ENCODE data around the gene AFG3L2.
"Not testable (repeated sequence)": the region's sequence is repeated elsewhere in the genome, so short reads cannot be mapped to it uniquely, and the experiment has no call there.

Gene AFG3L2

DNA sequence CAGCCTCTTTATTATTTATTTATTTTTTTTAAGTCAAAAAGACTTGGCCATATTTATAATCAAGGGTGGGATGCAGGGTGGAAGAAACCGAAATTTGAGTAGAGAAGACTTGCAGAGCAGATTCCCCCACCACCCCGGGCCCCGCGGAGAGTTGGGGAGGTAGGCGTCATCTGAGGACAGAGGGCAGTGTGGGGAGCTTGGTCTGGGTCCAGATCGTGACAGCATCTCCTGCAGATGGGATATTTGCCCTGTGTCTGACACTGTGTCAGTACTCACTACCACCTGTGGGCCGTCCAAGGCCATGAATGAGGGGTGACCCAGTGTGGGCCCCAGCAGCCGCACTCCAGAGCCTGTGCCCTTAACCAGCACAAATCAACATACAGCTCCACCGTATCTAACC lies 20.2 kb upstream of the AFG3L2 start:
- no peak for DNase-seq (ENCODE audit: low read depth)

DNA sequence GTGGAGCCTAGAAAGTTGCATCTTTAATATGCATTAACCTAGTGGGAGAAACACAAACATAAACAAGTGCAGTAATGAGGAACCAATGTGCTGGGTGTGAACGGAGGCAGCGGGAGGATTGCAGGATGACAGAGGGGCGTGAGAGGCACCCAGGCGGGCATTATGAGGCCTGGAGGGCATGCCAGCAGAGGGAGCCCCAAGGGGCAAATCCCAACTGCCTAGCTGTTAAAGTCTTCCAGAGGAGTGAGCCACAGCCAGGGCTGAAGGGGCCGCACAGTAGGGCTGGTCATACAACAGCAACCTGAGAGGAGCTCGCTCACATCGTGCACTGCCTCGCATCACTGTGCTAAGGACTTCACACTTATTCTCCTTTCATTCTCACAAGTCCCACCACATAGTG lies 17.4 kb upstream of the AFG3L2 start:
- no peak for DNase-seq (ENCODE audit: low read depth)

- no peak for DNase-seq (ENCODE audit: low read depth)
These were observed 17.0 kb upstream of the AFG3L2 start for GRCh38 chr18:12393998-12394397.

GRCh38 chr18:12393510-12393909 lies 16.5 kb upstream of the AFG3L2 start:
- no peak for DNase-seq (ENCODE audit: low read depth)

GRCh38 chr18:12391487-12392165 lies 14.6 kb upstream of the AFG3L2 start:
- peak; percentile 26 for DNase-seq (ENCODE audit: low read depth)

DNA sequence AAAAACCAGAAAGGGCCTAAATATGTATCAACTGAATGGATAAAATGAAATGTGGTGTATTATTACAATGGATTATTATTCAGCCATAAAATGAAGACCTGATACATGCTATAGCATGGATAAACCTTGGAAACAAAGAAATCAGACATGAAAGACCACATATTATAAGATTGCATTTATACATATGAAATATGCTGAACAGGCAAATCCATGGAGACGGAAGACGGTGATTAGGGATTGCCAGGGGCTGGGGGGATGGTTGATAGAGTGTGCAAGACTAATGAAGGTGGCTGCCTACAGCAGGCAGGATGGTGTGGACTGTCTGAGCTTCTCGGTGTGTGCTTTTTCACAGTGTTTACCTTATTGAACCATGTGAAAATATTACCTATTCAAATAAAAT lies 11.4 kb upstream of the AFG3L2 start:
- no peak for DNase-seq (ENCODE audit: low read depth)

DNA sequence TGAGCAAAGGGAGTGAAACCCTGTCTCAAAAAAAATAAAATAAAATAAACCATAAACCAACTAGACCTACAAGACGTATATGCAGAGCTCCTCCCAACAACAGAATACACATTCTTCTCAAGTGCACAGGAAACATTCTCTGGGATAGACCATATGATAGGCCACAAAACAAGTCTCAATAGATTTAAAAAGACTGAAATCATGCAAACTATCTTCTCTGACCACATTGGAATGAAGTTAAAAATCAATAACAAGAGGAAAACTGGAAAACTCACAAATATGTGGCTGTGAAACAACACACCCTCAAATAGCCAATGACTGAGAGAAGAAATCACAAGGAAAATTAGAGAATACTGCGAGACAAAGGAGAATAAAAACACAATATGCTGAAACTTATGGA lies 7.2 kb upstream of the AFG3L2 start:
- no peak for DNase-seq (ENCODE audit: low read depth)

DNA sequence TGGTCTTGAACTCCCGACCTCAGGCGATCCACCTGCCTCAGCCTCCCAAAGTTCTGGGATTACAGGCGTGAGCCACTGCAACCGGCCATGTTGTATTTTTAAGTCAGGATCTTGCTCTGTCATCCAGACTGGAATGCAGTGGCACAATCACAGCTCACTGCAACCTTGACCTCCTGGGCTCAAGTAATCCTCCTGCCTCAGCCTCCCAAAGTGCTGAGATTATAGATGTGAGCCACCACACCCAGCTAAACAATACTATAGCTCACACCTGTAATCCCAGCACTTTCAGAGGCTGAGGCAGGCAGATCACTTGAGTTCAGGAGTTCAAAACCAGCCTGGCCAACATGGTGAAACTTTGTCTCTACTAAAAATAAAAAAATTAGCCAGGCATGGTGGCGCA lies 6.7 kb upstream of the AFG3L2 start:
- not testable (repeated sequence) for DNase-seq (ENCODE audit: low read depth)

DNA sequence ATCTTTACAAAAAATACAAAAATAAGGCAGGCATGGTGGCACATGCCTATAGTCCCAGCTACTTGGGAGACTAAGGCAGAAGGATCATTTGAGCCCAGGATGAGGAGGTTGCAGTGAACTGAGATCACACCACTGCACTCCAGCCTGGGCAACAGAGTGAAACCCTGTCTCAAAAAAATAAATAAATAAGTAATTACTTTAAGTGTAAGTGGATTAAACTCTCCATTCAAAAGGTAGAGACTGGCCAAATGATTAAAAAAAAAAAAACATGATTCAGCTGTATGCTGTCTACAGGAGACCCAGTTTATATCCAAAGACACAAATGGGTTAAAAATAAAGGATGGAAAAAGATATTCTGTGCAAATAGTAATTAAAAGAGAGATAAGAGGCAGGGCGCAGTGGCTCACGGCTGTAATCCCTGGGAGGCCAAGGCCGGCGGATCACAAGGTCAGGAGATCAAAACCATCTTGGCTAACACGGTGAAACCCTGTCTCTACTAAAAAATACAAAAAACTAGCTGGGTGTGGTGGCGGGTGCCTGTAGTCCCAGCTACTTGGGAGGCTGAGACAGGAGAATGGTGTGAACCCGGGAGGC lies 5.3 kb upstream of the AFG3L2 start:
- not testable (repeated sequence) for DNase-seq (ENCODE audit: low read depth)

DNA sequence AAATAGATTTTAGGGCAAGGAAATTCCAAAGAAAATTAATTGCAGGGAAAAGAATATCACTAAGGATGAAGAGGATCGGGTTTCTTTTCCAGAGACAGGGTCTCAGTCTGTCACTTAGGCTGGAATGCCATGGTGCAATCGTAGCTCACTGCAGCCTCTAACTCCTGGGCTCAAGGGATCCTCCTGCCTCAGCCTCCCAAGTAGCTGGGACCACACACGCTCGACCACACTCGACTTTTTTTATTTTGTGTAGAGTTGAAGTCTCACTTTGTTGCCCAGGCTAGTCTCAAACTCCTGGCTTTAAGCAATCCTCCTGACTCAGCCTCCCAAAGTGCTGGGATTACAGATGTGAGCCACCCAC lies 1.2 kb upstream of the AFG3L2 start:
- DNase-seq (ENCODE audit: low read depth) = not testable (repeated sequence)

DNA sequence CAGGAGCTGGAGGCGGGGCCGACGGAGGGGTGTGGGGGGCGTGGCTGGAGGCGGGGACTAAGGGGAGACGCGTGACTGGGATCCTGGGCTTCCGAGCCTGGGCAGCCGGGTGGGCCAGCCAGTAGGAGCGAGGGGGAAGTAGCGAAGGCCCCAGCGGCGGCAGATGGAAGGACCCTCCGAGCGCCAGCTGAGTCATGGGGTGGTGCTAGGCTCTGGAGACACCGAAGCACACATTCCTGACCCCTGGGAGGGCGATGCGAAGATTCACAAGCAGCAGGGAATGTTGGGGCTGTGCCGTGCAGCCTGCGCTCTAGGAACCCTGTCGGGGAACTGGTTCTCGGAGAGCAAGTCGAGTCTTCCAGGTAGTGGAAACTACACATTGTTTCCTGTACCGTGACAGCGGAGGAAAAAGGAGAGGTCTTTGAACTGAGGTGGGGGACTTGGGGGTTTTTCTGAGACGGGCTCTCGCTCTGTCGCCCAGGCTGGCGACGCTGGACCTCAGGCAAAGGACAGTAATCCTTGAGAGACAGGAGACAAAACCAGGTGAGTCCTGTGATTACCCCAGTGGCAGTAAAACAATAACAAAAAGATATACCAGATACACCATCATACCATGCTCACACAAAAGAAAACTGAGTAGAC lies 650 bp upstream of the AFG3L2 start:
- DNase-seq (ENCODE audit: low read depth) = no peak

GRCh38 chr18:12376034-12376753 lies 833 bp downstream of the AFG3L2 start:
- DNase-seq (ENCODE audit: low read depth) = no peak

DNA sequence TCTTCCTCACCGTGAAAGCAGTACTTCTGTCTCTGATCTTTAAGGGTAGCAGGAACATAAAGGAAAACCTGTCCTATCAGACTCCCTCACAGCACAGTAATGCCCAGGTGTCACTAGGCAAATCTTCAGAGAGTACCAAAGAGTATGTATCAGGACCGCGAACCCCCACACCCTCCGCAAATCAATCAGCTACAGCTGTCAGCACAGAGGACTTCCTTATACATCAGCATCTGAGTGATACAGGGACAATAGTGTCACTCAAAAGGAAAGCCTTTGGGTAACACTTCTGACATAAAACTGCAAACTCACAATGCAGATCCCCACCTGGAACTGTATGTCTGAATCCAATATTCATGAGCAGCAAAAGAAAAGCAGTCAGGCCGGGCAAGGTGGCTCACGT lies 2.6 kb downstream of the AFG3L2 start:
- DNase-seq (ENCODE audit: low read depth) = no peak

- no peak for DNase-seq (ENCODE audit: low read depth)
These were observed 3.3 kb downstream of the AFG3L2 start for GRCh38 chr18:12373771-12374116.

GRCh38 chr18:12373116-12373770 lies 3.8 kb downstream of the AFG3L2 start:
- no peak for DNase-seq (ENCODE audit: low read depth)

- no peak for DNase-seq (ENCODE audit: low read depth)
These were observed 4.6 kb downstream of the AFG3L2 start for GRCh38 chr18:12372406-12372805.

DNA sequence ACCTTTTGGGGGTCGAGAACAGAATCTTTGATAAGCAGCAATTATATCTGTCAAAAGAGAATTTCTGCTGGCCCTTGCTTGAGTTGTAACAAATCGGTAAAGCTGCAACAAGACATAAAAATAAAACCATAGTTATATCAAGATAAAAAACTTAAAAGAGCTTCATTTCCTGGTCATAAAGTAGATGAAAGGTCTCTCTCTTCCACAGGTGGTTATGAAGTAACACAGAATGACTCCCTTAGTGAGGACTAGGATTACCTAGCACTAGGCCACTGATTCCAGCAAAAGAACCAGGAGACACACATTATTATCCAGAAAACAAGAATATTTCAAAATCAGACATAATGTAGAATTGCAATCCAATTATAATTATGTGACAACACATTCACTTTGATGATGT lies 5.4 kb downstream of the AFG3L2 start:
- DNase-seq (ENCODE audit: low read depth) = no peak

DNA sequence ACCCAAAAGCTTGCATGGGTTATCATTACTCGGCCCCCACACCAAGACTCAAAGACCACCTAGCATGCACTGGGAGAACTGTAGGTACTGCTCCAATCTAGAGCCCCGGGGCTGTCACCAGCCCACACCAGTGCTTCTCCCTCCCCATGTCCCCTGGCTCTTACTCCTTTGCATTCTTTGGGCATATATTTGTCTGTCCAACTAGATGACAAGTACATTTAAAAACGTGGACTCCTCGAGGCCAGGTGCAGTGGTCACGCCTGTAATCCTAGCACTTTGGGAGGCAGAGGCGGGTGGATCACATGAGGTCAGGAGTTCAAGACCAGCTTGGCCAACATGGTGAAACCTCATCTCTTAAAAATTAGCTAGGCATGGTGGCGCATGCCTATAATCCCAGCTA lies 7.8 kb downstream of the AFG3L2 start:
- no peak for DNase-seq (ENCODE audit: low read depth)

DNA sequence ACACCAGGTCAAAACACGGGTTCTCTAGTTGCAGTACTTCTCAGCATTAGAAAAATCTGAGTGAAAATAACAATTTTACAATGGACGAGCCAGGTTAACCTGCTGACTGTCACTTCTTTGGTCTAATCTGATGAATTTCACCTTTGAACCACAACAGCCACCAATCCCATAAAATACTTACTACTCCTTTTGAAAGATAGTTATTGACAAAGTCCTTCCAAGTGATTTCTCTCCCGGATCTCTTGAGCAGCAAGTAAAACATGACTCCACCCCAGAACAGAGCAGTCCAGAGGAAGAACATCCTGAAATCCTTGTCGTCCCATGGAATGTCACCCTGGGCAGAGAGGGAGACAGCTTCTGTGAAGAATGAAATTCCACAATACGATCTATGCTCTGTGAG lies 10.2 kb downstream of the AFG3L2 start:
- no peak for DNase-seq (ENCODE audit: low read depth)

DNA sequence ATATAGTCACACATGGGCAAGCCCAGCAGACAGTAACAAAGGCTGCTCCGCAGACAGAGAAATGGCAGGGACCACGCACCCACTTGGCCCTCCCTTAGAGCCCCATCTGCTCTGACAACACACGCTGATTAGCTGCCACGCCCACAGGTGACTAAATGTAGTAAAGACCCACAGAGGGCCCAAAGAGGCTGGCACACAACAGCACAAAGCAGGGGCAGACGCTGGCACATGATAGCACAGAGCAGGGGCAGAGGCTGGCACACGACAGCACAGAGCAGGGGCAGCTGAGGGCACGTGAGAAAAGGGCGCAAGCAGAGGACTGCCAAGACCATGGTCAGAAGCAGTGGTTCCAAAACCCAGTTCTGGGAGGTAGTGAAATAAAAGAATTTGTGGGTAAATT lies 10.6 kb downstream of the AFG3L2 start:
- no peak for DNase-seq (ENCODE audit: low read depth)

GRCh38 chr18:12362473-12363174 lies 14.4 kb downstream of the AFG3L2 start:
- no peak for DNase-seq (ENCODE audit: low read depth)

- no peak for DNase-seq (ENCODE audit: low read depth)
These were observed 15.2 kb downstream of the AFG3L2 start for GRCh38 chr18:12361770-12362378.

Data from activated gamma-delta T cell treated with anti-CD3 and anti-CD28 coated beads, Interleukin-2, amount 50 U/mL, for 16 hours (primary cell).